ENCODE data around the gene VPS11.
"Not testable (repeated sequence)": the region's sequence is repeated elsewhere in the genome, so short reads cannot be mapped to it uniquely, and the experiment has no call there.

VPS11 gene

GRCh38 chr11:119103161-119103664 is 35.6 kb downstream of the VPS11 start:
- DNase-seq (ENCODE audit: low spot score), result not testable (repeated sequence)

- no peak for DNase-seq (ENCODE audit: low spot score)
These were observed 36.2 kb downstream of the VPS11 start for GRCh38 chr11:119103793-119104192.

GRCh38 chr11:119106564-119107537 is 39.2 kb downstream of the VPS11 start, which contains the start of gene C2CD2L:
C2CD2L (plus strand) TSS chr11:119107344; CDS start chr11:119107742, 398 bp downstream.
- peak; percentile 96 for DNase-seq (ENCODE audit: low spot score)

GRCh38 chr11:119107538-119108145 is 40.0 kb downstream of the VPS11 start:
- peak; percentile 31 for DNase-seq (ENCODE audit: low spot score)

- no peak for DNase-seq (ENCODE audit: low spot score)
These were observed 40.7 kb downstream of the VPS11 start for GRCh38 chr11:119108146-119108856.

- no peak for DNase-seq (ENCODE audit: low spot score)
These were observed 41.2 kb downstream of the VPS11 start for GRCh38 chr11:119108857-119109221.

- DNase-seq (ENCODE audit: low spot score), result no peak
These were observed 42.2 kb downstream of the VPS11 start for GRCh38 chr11:119109843-119110242.

- DNase-seq (ENCODE audit: low spot score), result no peak
These were observed 42.8 kb downstream of the VPS11 start for GRCh38 chr11:119110439-119110838.

GRCh38 chr11:119111361-119111925 is 43.8 kb downstream of the VPS11 start:
- DNase-seq (ENCODE audit: low spot score), result no peak

- DNase-seq (ENCODE audit: low spot score), result no peak
These were observed 44.8 kb downstream of the VPS11 start for GRCh38 chr11:119112314-119113020.

GRCh38 chr11:119113716-119114115 is 46.1 kb downstream of the VPS11 start:
- no peak for DNase-seq (ENCODE audit: low spot score)

GRCh38 chr11:119114351-119114750 is 46.7 kb downstream of the VPS11 start:
- no peak for DNase-seq (ENCODE audit: low spot score)

GRCh38 chr11:119115484-119116234 is 48.0 kb downstream of the VPS11 start:
- no peak for DNase-seq (ENCODE audit: low spot score)

- DNase-seq (ENCODE audit: low spot score), result no peak
These were observed 48.6 kb downstream of the VPS11 start for GRCh38 chr11:119116235-119116594.

- no peak for DNase-seq (ENCODE audit: low spot score)
These were observed 49.0 kb downstream of the VPS11 start for GRCh38 chr11:119116601-119117000.

GRCh38 chr11:119117004-119117706 is 49.5 kb downstream of the VPS11 start:
- DNase-seq (ENCODE audit: low spot score), result no peak

- no peak for DNase-seq (ENCODE audit: low spot score)
These were observed 50.6 kb downstream of the VPS11 start for GRCh38 chr11:119118227-119118626.

GRCh38 chr11:119118946-119119345 is 51.3 kb downstream of the VPS11 start:
- DNase-seq (ENCODE audit: low spot score), result no peak

GRCh38 chr11:119120639-119121007 is 53.0 kb downstream of the VPS11 start:
- no peak for DNase-seq (ENCODE audit: low spot score)
